ENCODE results near the gene C1QTNF7.

Gene C1QTNF7

DNA sequence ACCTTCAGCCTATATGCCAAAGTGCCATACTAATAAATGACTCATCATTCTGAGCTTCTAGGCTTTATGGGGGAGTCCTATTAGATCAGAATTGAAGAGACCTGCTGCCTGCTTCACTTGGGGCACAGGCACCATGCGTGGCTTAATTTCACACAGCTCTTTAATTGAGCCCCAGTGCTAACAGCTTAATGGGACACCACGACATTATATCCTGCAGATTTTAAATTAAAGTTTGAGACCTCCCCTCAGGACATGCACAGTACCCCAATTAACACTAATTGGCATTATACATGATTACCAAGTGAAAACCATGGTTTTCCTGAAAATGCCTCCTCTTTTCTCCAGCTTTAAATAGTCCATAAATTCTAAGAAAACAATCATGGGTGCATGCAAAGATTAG is 6.8 kb downstream of the C1QTNF7 start (continued):
- no peak for TF ChIP-seq ZNF521 (tag by site-specific recombination; IDR thresholded peaks at IDR 0.05)
- no peak for TF ChIP-seq MEIS1 (CRISPR knock-in tag; IDR thresholded peaks at IDR 0.05; ENCODE audit: borderline replicate concordance)
- no peak for TF ChIP-seq MZF1 (tag by site-specific recombination; IDR thresholded peaks at IDR 0.05; ENCODE audit: borderline replicate concordance)
- TF ChIP-seq REPIN1 (tag by site-specific recombination; IDR thresholded peaks at IDR 0.05; ENCODE audit: low read depth): no peak
- TF ChIP-seq, protein P1, sequence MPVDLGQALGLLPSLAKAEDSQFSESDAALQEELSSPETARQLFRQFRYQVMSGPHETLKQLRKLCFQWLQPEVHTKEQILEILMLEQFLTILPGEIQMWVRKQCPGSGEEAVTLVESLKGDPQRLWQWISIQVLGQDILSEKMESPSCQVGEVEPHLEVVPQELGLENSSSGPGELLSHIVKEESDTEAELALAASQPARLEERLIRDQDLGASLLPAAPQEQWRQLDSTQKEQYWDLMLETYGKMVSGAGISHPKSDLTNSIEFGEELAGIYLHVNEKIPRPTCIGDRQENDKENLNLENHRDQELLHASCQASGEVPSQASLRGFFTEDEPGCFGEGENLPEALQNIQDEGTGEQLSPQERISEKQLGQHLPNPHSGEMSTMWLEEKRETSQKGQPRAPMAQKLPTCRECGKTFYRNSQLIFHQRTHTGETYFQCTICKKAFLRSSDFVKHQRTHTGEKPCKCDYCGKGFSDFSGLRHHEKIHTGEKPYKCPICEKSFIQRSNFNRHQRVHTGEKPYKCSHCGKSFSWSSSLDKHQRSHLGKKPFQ (tag by site-specific recombination; IDR thresholded peaks at IDR 0.05): no peak
- no peak for TF ChIP-seq GLIS2 (tag by site-specific recombination; IDR thresholded peaks at IDR 0.05)

DNA sequence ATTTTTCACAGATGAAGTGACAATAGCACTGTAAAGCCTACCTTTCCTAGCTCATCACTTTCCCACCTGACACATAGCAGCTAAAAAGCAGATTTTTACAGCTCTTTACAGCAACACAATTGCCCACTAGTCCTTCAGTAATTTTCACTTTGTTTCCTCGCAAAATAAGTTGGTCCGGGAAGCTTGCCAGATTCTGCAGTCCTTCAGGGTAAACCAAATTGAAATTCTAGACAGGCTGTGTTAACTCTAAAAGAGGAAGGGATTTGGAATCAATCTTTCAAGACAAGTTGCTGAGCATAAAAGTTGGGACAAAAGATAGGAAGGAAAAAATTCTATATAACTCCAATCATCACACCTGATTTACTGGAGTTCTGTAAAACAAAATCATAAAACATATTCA is 8.7 kb downstream of the C1QTNF7 start:
- Histone ChIP-seq H3K4me3 (ENCODE audit: low read depth, low read length) (no peak overlapping the region), H3K9me3 (ENCODE audit: control insufficient read depth, insufficient read depth, low read depth, low read length) (no peaks in the 10 kb centered on the region), H3K36me3 (ENCODE audit: control insufficient read depth in 2 of 2, insufficient read depth in 1 of 2, low read length in 2 of 2) (no peaks in the 10 kb centered on the region), H3K4me1 (ENCODE audit: control insufficient read depth, insufficient read depth, low read length) (no peaks in the 10 kb centered on the region), H3K27ac (ENCODE audit: extremely low read depth, low read depth, low read length) (no peak overlapping the region)
- POLR2A ChIA-PET: no interaction called here
- TF ChIP-seq, protein P2, sequence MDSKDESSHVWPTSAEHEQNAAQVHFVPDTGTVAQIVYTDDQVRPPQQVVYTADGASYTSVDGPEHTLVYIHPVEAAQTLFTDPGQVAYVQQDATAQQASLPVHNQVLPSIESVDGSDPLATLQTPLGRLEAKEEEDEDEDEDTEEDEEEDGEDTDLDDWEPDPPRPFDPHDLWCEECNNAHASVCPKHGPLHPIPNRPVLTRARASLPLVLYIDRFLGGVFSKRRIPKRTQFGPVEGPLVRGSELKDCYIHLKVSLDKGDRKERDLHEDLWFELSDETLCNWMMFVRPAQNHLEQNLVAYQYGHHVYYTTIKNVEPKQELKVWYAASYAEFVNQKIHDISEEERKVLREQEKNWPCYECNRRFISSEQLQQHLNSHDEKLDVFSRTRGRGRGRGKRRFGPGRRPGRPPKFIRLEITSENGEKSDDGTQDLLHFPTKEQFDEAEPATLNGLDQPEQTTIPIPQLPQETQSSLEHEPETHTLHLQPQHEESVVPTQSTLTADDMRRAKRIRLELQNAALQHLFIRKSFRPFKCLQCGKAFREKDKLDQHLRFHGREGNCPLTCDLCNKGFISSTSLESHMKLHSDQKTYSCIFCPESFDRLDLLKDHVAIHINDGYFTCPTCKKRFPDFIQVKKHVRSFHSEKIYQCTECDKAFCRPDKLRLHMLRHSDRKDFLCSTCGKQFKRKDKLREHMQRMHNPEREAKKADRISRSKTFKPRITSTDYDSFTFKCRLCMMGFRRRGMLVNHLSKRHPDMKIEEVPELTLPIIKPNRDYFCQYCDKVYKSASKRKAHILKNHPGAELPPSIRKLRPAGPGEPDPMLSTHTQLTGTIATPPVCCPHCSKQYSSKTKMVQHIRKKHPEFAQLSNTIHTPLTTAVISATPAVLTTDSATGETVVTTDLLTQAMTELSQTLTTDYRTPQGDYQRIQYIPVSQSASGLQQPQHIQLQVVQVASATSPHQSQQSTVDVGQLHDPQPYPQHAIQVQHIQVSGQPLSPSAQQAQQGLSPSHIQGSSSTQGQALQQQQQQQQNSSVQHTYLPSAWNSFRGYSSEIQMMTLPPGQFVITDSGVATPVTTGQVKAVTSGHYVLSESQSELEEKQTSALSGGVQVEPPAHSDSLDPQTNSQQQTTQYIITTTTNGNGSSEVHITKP (tag by site-specific recombination; IDR thresholded peaks at IDR 0.05): 0 out of 2 replicates have a peak, but pooled peaks have one; percentile 11
- TF ChIP-seq ZNF423 (tag by site-specific recombination; IDR thresholded peaks at IDR 0.05) (no peak), OVOL3 (tag by site-specific recombination; IDR thresholded peaks at IDR 0.05) (no peak)
- CTCF ChIA-PET: interaction anchor here (0.7 kb wide), 1 partner anchor 84 kb away, joined by 3 read pairs; no protein-coding TSS in a partner anchor

DNA sequence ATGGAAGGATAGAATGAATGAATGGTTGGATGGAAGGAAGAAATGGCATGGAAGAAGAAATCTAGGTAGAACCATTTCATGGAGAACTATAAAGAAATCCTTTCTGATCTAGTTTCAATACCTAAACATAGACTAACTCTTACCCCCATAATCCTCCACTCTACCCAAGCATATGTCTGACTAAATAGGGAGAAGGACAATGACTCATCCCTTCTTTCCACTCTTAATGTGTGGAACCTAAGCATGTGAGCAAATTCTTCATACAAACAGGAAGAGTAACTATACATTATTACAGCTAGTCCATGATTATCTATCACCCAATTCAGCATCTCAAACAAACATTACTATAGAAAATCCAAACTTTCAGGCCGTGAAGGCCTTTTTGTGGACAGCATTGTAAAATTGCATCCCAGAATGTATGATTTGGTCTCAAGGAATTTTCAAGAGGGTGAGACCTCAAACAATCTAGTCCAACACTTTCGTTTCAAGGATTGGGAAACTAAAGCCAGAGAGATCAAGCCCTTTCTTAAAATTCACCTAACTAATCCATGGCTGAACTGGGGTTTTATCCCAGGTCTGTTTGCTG is 11.2 kb downstream of the C1QTNF7 start:
- Histone ChIP-seq H3K27ac (ENCODE audit: extremely low read depth, low read depth, low read length) (no peak overlapping the region), H3K36me3 (ENCODE audit: control insufficient read depth in 2 of 2, insufficient read depth in 1 of 2, low read length in 2 of 2) (no peaks in the 10 kb centered on the region), H3K9me3 (ENCODE audit: control insufficient read depth, insufficient read depth, low read depth, low read length) (no peaks in the 10 kb centered on the region), H3K4me3 (ENCODE audit: low read depth, low read length) (no peak overlapping the region), H3K4me1 (ENCODE audit: control insufficient read depth, insufficient read depth, low read length) (no peaks in the 10 kb centered on the region)
- CTCF ChIA-PET: no interaction called here
- POLR2A ChIA-PET: no interaction called here
- TF ChIP-seq ZNF585B (tag by site-specific recombination; IDR thresholded peaks at IDR 0.05) (no peak), ZNF792 (tag by site-specific recombination; IDR thresholded peaks at IDR 0.05) (no peak), ZNF830 (tag by site-specific recombination; IDR thresholded peaks at IDR 0.05; ENCODE audit: low read depth) (no peak), ZBTB21 (tag by site-specific recombination; IDR thresholded peaks at IDR 0.05) (no peak), ZNF670 (tag by site-specific recombination; IDR thresholded peaks at IDR 0.05; ENCODE audit: low read depth) (no peak), ZNF114 (tag by site-specific recombination; IDR thresholded peaks at IDR 0.05) (no peak), ZFHX2 (tag by site-specific recombination; conservative IDR thresholded peaks at IDR 0.05) (no peak), ZIC2 (tag by site-specific recombination; IDR thresholded peaks at IDR 0.05) (no peak)
- TF ChIP-seq, protein P3, sequence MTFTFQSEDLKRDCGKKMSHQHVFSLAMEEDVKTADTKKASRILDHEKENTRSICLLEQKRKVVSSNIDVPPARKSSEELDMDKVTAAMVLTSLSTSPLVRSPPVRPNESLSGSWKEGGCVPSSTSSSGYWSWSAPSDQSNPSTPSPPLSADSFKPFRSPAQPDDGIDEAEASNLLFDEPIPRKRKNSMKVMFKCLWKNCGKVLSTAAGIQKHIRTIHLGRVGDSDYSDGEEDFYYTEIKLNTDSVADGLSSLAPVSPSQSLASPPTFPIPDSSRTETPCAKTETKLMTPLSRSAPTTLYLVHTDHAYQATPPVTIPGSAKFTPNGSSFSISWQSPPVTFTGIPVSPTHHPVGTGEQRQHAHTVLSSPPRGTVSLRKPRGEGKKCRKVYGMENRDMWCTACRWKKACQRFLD (tag by site-specific recombination; IDR thresholded peaks at IDR 0.05): no peak
- TF ChIP-seq, protein P4, sequence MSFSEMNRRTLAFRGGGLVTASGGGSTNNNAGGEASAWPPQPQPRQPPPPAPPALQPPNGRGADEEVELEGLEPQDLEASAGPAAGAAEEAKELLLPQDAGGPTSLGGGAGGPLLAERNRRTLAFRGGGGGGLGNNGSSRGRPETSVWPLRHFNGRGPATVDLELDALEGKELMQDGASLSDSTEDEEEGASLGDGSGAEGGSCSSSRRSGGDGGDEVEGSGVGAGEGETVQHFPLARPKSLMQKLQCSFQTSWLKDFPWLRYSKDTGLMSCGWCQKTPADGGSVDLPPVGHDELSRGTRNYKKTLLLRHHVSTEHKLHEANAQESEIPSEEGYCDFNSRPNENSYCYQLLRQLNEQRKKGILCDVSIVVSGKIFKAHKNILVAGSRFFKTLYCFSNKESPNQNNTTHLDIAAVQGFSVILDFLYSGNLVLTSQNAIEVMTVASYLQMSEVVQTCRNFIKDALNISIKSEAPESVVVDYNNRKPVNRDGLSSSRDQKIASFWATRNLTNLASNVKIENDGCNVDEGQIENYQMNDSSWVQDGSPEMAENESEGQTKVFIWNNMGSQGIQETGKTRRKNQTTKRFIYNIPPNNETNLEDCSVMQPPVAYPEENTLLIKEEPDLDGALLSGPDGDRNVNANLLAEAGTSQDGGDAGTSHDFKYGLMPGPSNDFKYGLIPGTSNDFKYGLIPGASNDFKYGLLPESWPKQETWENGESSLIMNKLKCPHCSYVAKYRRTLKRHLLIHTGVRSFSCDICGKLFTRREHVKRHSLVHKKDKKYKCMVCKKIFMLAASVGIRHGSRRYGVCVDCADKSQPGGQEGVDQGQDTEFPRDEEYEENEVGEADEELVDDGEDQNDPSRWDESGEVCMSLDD (tag by site-specific recombination; IDR thresholded peaks at IDR 0.05): no peak
- TF ChIP-seq, protein P5, sequence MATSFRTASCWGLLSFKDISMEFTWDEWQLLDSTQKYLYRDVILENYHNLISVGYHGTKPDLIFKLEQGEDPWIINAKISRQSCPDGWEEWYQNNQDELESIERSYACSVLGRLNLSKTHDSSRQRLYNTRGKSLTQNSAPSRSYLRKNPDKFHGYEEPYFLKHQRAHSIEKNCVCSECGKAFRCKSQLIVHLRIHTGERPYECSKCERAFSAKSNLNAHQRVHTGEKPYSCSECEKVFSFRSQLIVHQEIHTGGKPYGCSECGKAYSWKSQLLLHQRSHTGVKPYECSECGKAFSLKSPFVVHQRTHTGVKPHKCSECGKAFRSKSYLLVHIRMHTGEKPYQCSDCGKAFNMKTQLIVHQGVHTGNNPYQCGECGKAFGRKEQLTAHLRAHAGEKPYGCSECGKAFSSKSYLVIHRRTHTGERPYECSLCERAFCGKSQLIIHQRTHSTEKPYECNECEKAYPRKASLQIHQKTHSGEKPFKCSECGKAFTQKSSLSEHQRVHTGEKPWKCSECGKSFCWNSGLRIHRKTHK (tag by site-specific recombination; IDR thresholded peaks at IDR 0.05): no peak
- TF ChIP-seq, protein P6, sequence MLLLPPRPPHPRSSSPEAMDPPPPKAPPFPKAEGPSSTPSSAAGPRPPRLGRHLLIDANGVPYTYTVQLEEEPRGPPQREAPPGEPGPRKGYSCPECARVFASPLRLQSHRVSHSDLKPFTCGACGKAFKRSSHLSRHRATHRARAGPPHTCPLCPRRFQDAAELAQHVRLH (tag by site-specific recombination; IDR thresholded peaks at IDR 0.05): no peak
